HEK293 (cell line): Measurements from ENCODE around the gene NFIX.

Experiments used
- AEBP2 ChIP-seq: fragments of 450-650 bp; formaldehyde crosslinking; IDR thresholded peaks from 2 replicates; pipeline ENCODE4 v1.5.1; 2016; ENCODE audit warnings: missing biosample characterization, missing genetic modification characterization, borderline replicate concordance
- HOXA7 ChIP-seq: sonication (generic); formaldehyde crosslinking; IDR thresholded peaks from 2 replicates; pipeline ENCODE4 v1.8.1; 2022; ENCODE audit warnings: missing genetic modification reagents, borderline replicate concordance
- IKZF3 ChIP-seq: fragments of 450-650 bp; IDR thresholded peaks from 2 replicates; pipeline ENCODE4 v1.5.0; 2018; ENCODE audit warnings: missing biosample characterization, mild to moderate bottlenecking, missing genetic modification characterization, moderate library complexity
- OVOL3 ChIP-seq: fragments of 450-650 bp; formaldehyde crosslinking; IDR thresholded peaks from 2 replicates; pipeline ENCODE4 v1.5.1; 2016; ENCODE audit warnings: missing biosample characterization, missing genetic modification characterization
- ZEB2 ChIP-seq: fragments of 450-650 bp; formaldehyde crosslinking; IDR thresholded peaks from 2 replicates; pipeline ENCODE4 v1.5.1; 2016; ENCODE audit warnings: missing biosample characterization, missing genetic modification characterization
- ZNF10 ChIP-seq: fragments of 450-650 bp; formaldehyde crosslinking; IDR thresholded peaks from 2 replicates; pipeline ENCODE4 v1.5.1; 2017; ENCODE audit warnings: missing biosample characterization, missing genetic modification characterization
- ZNF121 ChIP-seq: fragments of 450-650 bp; formaldehyde crosslinking; IDR thresholded peaks from 2 replicates; pipeline ENCODE4 v1.5.1; 2016; ENCODE audit warnings: missing biosample characterization, missing genetic modification characterization
- ZNF184 ChIP-seq: fragments of 450-650 bp; IDR thresholded peaks from 2 replicates; pipeline ENCODE4 v1.5.1; 2018; ENCODE audit warnings: missing biosample characterization, mild to moderate bottlenecking, missing genetic modification characterization
- ZNF19 ChIP-seq: fragments of 450-650 bp; formaldehyde crosslinking; IDR thresholded peaks from 2 replicates; pipeline ENCODE4; 2016; ENCODE audit warnings: missing biosample characterization, missing genetic modification characterization, low read depth
- ZNF202 ChIP-seq: fragments of 450-650 bp; formaldehyde crosslinking; IDR thresholded peaks from 2 replicates; pipeline ENCODE4 v1.5.1; 2016; ENCODE audit warnings: missing biosample characterization, missing genetic modification characterization, borderline replicate concordance
- ZNF214 ChIP-seq: fragments of 450-650 bp; formaldehyde crosslinking; IDR thresholded peaks from 2 replicates; pipeline ENCODE4 v1.5.1; 2017; ENCODE audit warnings: missing biosample characterization, mild to moderate bottlenecking, missing genetic modification characterization, borderline replicate concordance
- ZNF280C ChIP-seq: fragments of 450-650 bp; formaldehyde crosslinking; IDR thresholded peaks from 2 replicates; pipeline ENCODE4 v1.5.1; 2016; ENCODE audit warnings: missing biosample characterization, missing genetic modification characterization
- ZNF324 ChIP-seq: fragments of 450-650 bp; formaldehyde crosslinking; IDR thresholded peaks from 2 replicates; pipeline ENCODE4 v1.5.1; 2016; ENCODE audit warnings: missing biosample characterization, missing genetic modification characterization
- ZNF404 ChIP-seq: fragments of 450-650 bp; formaldehyde crosslinking; IDR thresholded peaks from 2 replicates; pipeline ENCODE4 v1.5.1; 2017; ENCODE audit warnings: missing biosample characterization, missing genetic modification characterization
- ZNF423 ChIP-seq: fragments of 450-650 bp; formaldehyde crosslinking; IDR thresholded peaks from 2 replicates; pipeline ENCODE4 v1.5.1; 2016; ENCODE audit warnings: missing biosample characterization, missing genetic modification characterization
- ZNF473 ChIP-seq: fragments of 450-650 bp; formaldehyde crosslinking; IDR thresholded peaks from 2 replicates; pipeline ENCODE4 v1.5.1; 2017; ENCODE audit warnings: missing biosample characterization, missing genetic modification characterization
- ZNF510 ChIP-seq: fragments of 450-650 bp; formaldehyde crosslinking; IDR thresholded peaks from 2 replicates; pipeline ENCODE4 v1.5.1; 2018; ENCODE audit warnings: mild to moderate bottlenecking, missing genetic modification characterization, missing biosample characterization; ENCODE audit not compliant: insufficient replicate concordance
- ZNF544 ChIP-seq: fragments of 450-650 bp; formaldehyde crosslinking; IDR thresholded peaks from 2 replicates; pipeline ENCODE4 v1.5.0; 2017; ENCODE audit warnings: missing biosample characterization, missing genetic modification characterization
- ZNF549 ChIP-seq: fragments of 450-650 bp; IDR thresholded peaks from 2 replicates; pipeline ENCODE4 v1.5.1; 2018; ENCODE audit warnings: missing biosample characterization, missing genetic modification characterization, mild to moderate bottlenecking, inconsistent platforms, moderate library complexity
- ZNF560 ChIP-seq: fragments of 450-650 bp; formaldehyde crosslinking; IDR thresholded peaks from 2 replicates; pipeline ENCODE4 v1.5.1; 2017; ENCODE audit warnings: missing biosample characterization, missing genetic modification characterization, borderline replicate concordance
- ZNF580 ChIP-seq: fragments of 450-650 bp; formaldehyde crosslinking; IDR thresholded peaks from 2 replicates; pipeline ENCODE4 v1.5.1; 2016; ENCODE audit warnings: missing biosample characterization, missing genetic modification characterization
- ZNF600 ChIP-seq: fragments of 450-650 bp; formaldehyde crosslinking; IDR thresholded peaks from 2 replicates; pipeline ENCODE4 v1.5.1; 2016; ENCODE audit warnings: missing biosample characterization, missing genetic modification characterization
- ZNF610 ChIP-seq: fragments of 450-650 bp; formaldehyde crosslinking; IDR thresholded peaks from 2 replicates; pipeline ENCODE4 v1.5.1; 2016; ENCODE audit warnings: missing biosample characterization, missing genetic modification characterization, borderline replicate concordance
- ZNF645 ChIP-seq: fragments of 450-650 bp; formaldehyde crosslinking; IDR thresholded peaks from 2 replicates; pipeline ENCODE4; 2016; ENCODE audit warnings: missing biosample characterization, missing genetic modification characterization
- ZNF704 ChIP-seq: fragments of 450-650 bp; formaldehyde crosslinking; IDR thresholded peaks from 2 replicates; pipeline ENCODE4 v1.5.1; 2016; ENCODE audit warnings: missing biosample characterization, missing genetic modification characterization
- ZNF747 ChIP-seq: fragments of 450-650 bp; formaldehyde crosslinking; IDR thresholded peaks from 2 replicates; pipeline ENCODE4 v1.5.1; 2016; ENCODE audit warnings: missing biosample characterization, missing genetic modification characterization
- ZNF843 ChIP-seq: fragments of 450-650 bp; formaldehyde crosslinking; IDR thresholded peaks from 2 replicates; pipeline ENCODE4 v1.5.1; 2016; ENCODE audit warnings: missing biosample characterization, missing genetic modification characterization
- ZSCAN16 ChIP-seq: fragments of 450-650 bp; formaldehyde crosslinking; IDR thresholded peaks from 2 replicates; pipeline ENCODE4 v1.5.1; 2016; ENCODE audit warnings: missing biosample characterization, missing genetic modification characterization
- ZSCAN4 ChIP-seq: fragments of 450-650 bp; formaldehyde crosslinking; IDR thresholded peaks from 2 replicates; pipeline ENCODE4 v1.5.1; 2017; ENCODE audit warnings: missing biosample characterization, missing genetic modification characterization
- ZSCAN5A ChIP-seq: fragments of 450-650 bp; formaldehyde crosslinking; IDR thresholded peaks from 2 replicates; pipeline ENCODE4 v1.5.1; 2016; ENCODE audit warnings: missing biosample characterization, missing genetic modification characterization

Gene NFIX

GRCh38 chr19:13051557-13052165, 56.4 kb downstream of the NFIX start (continued):
- TF ChIP-seq AEBP2 (tag by site-specific recombination): no peak
- no peak for TF ChIP-seq ZNF214 (tag by site-specific recombination)
- TF ChIP-seq ZNF121 (tag by site-specific recombination): no peak
- no peak for TF ChIP-seq ZNF280C (tag by site-specific recombination)
- no peak for TF ChIP-seq ZNF184 (tag by site-specific recombination)
- TF ChIP-seq IKZF3: peak; percentile 97
- TF ChIP-seq ZNF404 (tag by site-specific recombination): no peak
- TF ChIP-seq ZEB2: peak; percentile 88
- TF ChIP-seq ZNF704 (tag by site-specific recombination): no peak
- TF ChIP-seq ZNF19 (tag by site-specific recombination): no peak
- no peak for TF ChIP-seq ZNF645 (tag by site-specific recombination)
- TF ChIP-seq ZNF560: no peak
- TF ChIP-seq HOXA7 (CRISPR knock-in tag): no peak
- TF ChIP-seq ZSCAN4 (tag by site-specific recombination): no peak
- TF ChIP-seq ZNF202: no peak
- TF ChIP-seq ZNF600 (tag by site-specific recombination): peak; percentile 29; the same call in 1 of the 2 replicates
- no peak for TF ChIP-seq OVOL3 (tag by site-specific recombination)
- TF ChIP-seq ZSCAN16: no peak
- TF ChIP-seq ZNF324 (tag by site-specific recombination): peak; percentile 91
- TF ChIP-seq ZNF843 (tag by site-specific recombination): peak; percentile 95
- no peak for TF ChIP-seq ZSCAN5A (tag by site-specific recombination)
- no peak for TF ChIP-seq ZNF510 (tag by site-specific recombination)
- peak; percentile 84 for TF ChIP-seq ZNF610 (tag by site-specific recombination)
- no peak for TF ChIP-seq ZNF549 (tag by site-specific recombination)
- no peak for TF ChIP-seq ZNF544 (tag by site-specific recombination)
- TF ChIP-seq ZNF423 (tag by site-specific recombination): no peak
- peak; percentile 94 for TF ChIP-seq ZNF10 (tag by site-specific recombination)
- TF ChIP-seq ZNF473 (tag by site-specific recombination): no peak
- no peak for TF ChIP-seq ZNF580 (tag by site-specific recombination)
- TF ChIP-seq ZNF747: no peak
